Measurements from ENCODE around the gene MACF1. TPM values are rescaled to one million over a fixed set of nuclear protein-coding genes. Genes with fewer than 3 reads are reported as not detected.

The MACF1 gene
- total RNA-seq, 1 donor from 2014 or later, result 222 TPM

GRCh38 chr1:39167632-39168209, 36.8 kb upstream of the MACF1 start:
- peaks cover 15% of the 10 kb centered on the region for H4K20me1 ChIP-seq (ENCODE audit: low read depth)
- peak overlapping the region; percentile 69 for H3K27ac Mint-ChIP-seq
- no peaks in the 10 kb centered on the region for H3K36me3 Mint-ChIP-seq
- H3K27me3 ChIP-seq, result no peaks in the 10 kb centered on the region
- H3K4me1 Mint-ChIP-seq, result peaks cover 75% of the 10 kb centered on the region
- H3K4me3 ChIP-seq, result no peak overlapping the region
- no peak overlapping the region for H3K4me3 Mint-ChIP-seq
- H3K79me2 ChIP-seq (ENCODE audit: low read depth), result peaks cover 95% of the 10 kb centered on the region
- no peaks in the 10 kb centered on the region for H3K27me3 Mint-ChIP-seq (ENCODE audit: insufficient read depth, low read depth)
- TF ChIP-seq EZH2phosphoT487 (IDR thresholded peaks at IDR 0.05), result no peak
- DNase-seq (ENCODE audit: low spot score), result no peak
- H3K9me3 Mint-ChIP-seq, result no peaks in the 10 kb centered on the region
- H3K4me2 ChIP-seq, result no peak overlapping the region
- H2AFZ ChIP-seq (replicated peaks), result no peak overlapping the region
- H3K4me1 ChIP-seq, result peaks cover 77% of the 10 kb centered on the region
- no peaks in the 10 kb centered on the region for H3K9me3 ChIP-seq (ENCODE audit: low read depth)
- H3K36me3 ChIP-seq, result no peaks in the 10 kb centered on the region
- H3K27ac ChIP-seq, result peak overlapping the region; percentile 99
- peaks cover 64% of the 10 kb centered on the region for H3F3A ChIP-seq (ENCODE audit: low read depth)
- no peak overlapping the region for H3K9ac ChIP-seq

GRCh38 chr1:39168301-39169080, 36.0 kb upstream of the MACF1 start:
- Histone ChIP-seq H3K4me3 (no peak overlapping the region), H3K4me2 (peak overlapping the region; percentile 3), H3K9me3 (ENCODE audit: low read depth) (no peaks in the 10 kb centered on the region), H3K36me3 (no peaks in the 10 kb centered on the region), H2AFZ (replicated peaks) (no peak overlapping the region), H3K4me1 (peaks cover 82% of the 10 kb centered on the region), H3K9ac (no peak overlapping the region), H4K20me1 (ENCODE audit: low read depth) (peaks cover 17% of the 10 kb centered on the region), H3K27me3 (no peaks in the 10 kb centered on the region), H3K79me2 (ENCODE audit: low read depth) (peaks cover 95% of the 10 kb centered on the region), H3F3A (ENCODE audit: low read depth) (peaks cover 72% of the 10 kb centered on the region), H3K27ac (peak overlapping the region; percentile 99)
- peaks cover 81% of the 10 kb centered on the region for H3K4me1 Mint-ChIP-seq
- H3K4me3 Mint-ChIP-seq, result no peak overlapping the region
- no peak for DNase-seq (ENCODE audit: low spot score)
- H3K9me3 Mint-ChIP-seq, result no peaks in the 10 kb centered on the region
- H3K27ac Mint-ChIP-seq, result peak overlapping the region; percentile 69
- H3K36me3 Mint-ChIP-seq, result no peaks in the 10 kb centered on the region
- H3K27me3 Mint-ChIP-seq (ENCODE audit: insufficient read depth, low read depth), result no peaks in the 10 kb centered on the region
- TF ChIP-seq EZH2 (IDR thresholded peaks at IDR 0.05) (no peak), CTCF (IDR thresholded peaks at IDR 0.05) (no peak), EZH2phosphoT487 (IDR thresholded peaks at IDR 0.05) (no peak)

- Mint-ChIP-seq H3K27me3 (ENCODE audit: insufficient read depth, low read depth) (no peaks in the 10 kb centered on the region), H3K4me3 (peak overlapping the region; percentile 63), H3K36me3 (no peaks in the 10 kb centered on the region), H3K27ac (peak overlapping the region; percentile 98), H3K9me3 (no peaks in the 10 kb centered on the region), H3K4me1 (peaks cover 78% of the 10 kb centered on the region)
- H3K27me3 ChIP-seq, result no peaks in the 10 kb centered on the region
- H4K20me1 ChIP-seq (ENCODE audit: low read depth), result peaks cover 14% of the 10 kb centered on the region
- DNase-seq (ENCODE audit: low spot score), result peak; percentile 91
- peaks cover 70% of the 10 kb centered on the region for H3F3A ChIP-seq (ENCODE audit: low read depth)
- H3K27ac ChIP-seq, result peak overlapping the region; percentile 99
- H2AFZ ChIP-seq (replicated peaks), result no peak overlapping the region
- H3K4me3 ChIP-seq, result peak overlapping the region; percentile 24
- peaks cover 95% of the 10 kb centered on the region for H3K79me2 ChIP-seq (ENCODE audit: low read depth)
- H3K9me3 ChIP-seq (ENCODE audit: low read depth), result no peaks in the 10 kb centered on the region
- H3K36me3 ChIP-seq, result no peaks in the 10 kb centered on the region
- H3K4me2 ChIP-seq, result peak overlapping the region; percentile 71
- H3K9ac ChIP-seq, result no peak overlapping the region
- no peak for TF ChIP-seq EZH2phosphoT487 (IDR thresholded peaks at IDR 0.05)
- TF ChIP-seq EZH2 (IDR thresholded peaks at IDR 0.05), result no peak
- TF ChIP-seq CTCF (IDR thresholded peaks at IDR 0.05), result no peak
- H3K4me1 ChIP-seq, result peaks cover 80% of the 10 kb centered on the region
Measured at GRCh38 chr1:39170731-39171667, 33.5 kb upstream of the MACF1 start.

Data from neural progenitor cell (in vitro differentiated cells).